Mucosa of stomach (tissue), 1 donor: ENCODE results near the gene C20orf173.

Experiments used
- H3K27me3 ChIP-seq: one replicate; pipeline ENCODE4 v1.7.0; 2013; ENCODE audit warnings: mild to moderate bottlenecking, low read length; ENCODE audit not compliant: control insufficient read depth, insufficient read depth
- H3K36me3 ChIP-seq: one replicate; pipeline ENCODE4 v1.7.0; 2013; ENCODE audit warnings: low read length; ENCODE audit not compliant: control insufficient read depth, insufficient read depth
- H3K4me1 ChIP-seq: one replicate; pipeline ENCODE4 v1.7.0; 2013; ENCODE audit warnings: mild to moderate bottlenecking, low read length; ENCODE audit not compliant: control insufficient read depth, insufficient read depth
- H3K4me3 ChIP-seq: one replicate; pipeline ENCODE4 v1.7.0; 2013; ENCODE audit warnings: low read length
- H3K9ac ChIP-seq: one replicate; pipeline ENCODE4 v1.7.0; 2013; ENCODE audit warnings: mild to moderate bottlenecking, low read length, moderate library complexity
- H3K9me3 ChIP-seq: one replicate; pipeline ENCODE4 v1.7.0; 2013; ENCODE audit warnings: mild to moderate bottlenecking, low read length, moderate library complexity; ENCODE audit not compliant: control insufficient read depth
- donor health status: Pancreatic carcinoma.

C20orf173 gene

GRCh38 chr20:35515949-35516645, 13.4 kb downstream of the C20orf173 start:
- Histone ChIP-seq H3K4me3 (no peak overlapping the region), H3K9me3 (no peaks in the 10 kb centered on the region), H3K9ac (no peak overlapping the region), H3K4me1 (peaks cover 24% of the 10 kb centered on the region), H3K27me3 (no peaks in the 10 kb centered on the region), H3K36me3 (no peaks in the 10 kb centered on the region)

GRCh38 chr20:35515341-35515740, 14.1 kb downstream of the C20orf173 start:
- Histone ChIP-seq H3K27me3 (no peaks in the 10 kb centered on the region), H3K4me1 (peaks cover 24% of the 10 kb centered on the region), H3K9ac (no peak overlapping the region), H3K4me3 (no peak overlapping the region), H3K36me3 (no peaks in the 10 kb centered on the region), H3K9me3 (no peaks in the 10 kb centered on the region)

GRCh38 chr20:35514371-35514932, 15.0 kb downstream of the C20orf173 start:
- Histone ChIP-seq H3K4me3 (no peak overlapping the region), H3K36me3 (no peaks in the 10 kb centered on the region), H3K4me1 (peaks cover 24% of the 10 kb centered on the region), H3K9ac (no peak overlapping the region), H3K9me3 (no peaks in the 10 kb centered on the region), H3K27me3 (no peaks in the 10 kb centered on the region)

- H3K27me3 ChIP-seq: no peaks in the 10 kb centered on the region
- no peak overlapping the region for H3K9ac ChIP-seq
- H3K4me3 ChIP-seq: no peak overlapping the region
- H3K4me1 ChIP-seq: peaks cover 23% of the 10 kb centered on the region
- H3K9me3 ChIP-seq: no peaks in the 10 kb centered on the region
- no peaks in the 10 kb centered on the region for H3K36me3 ChIP-seq
These were observed 17.5 kb downstream of the C20orf173 start for GRCh38 chr20:35511814-35512420.

- Histone ChIP-seq H3K36me3 (no peaks in the 10 kb centered on the region), H3K4me1 (peaks cover 16% of the 10 kb centered on the region), H3K9ac (no peak overlapping the region), H3K4me3 (no peak overlapping the region), H3K27me3 (no peaks in the 10 kb centered on the region), H3K9me3 (no peaks in the 10 kb centered on the region)
These were observed 18.3 kb downstream of the C20orf173 start for GRCh38 chr20:35510951-35511735.

- H3K4me3 ChIP-seq: no peak overlapping the region
- no peak overlapping the region for H3K9ac ChIP-seq
- H3K36me3 ChIP-seq: no peaks in the 10 kb centered on the region
- peaks cover under 1% of the 10 kb centered on the region for H3K4me1 ChIP-seq
- H3K27me3 ChIP-seq: no peaks in the 10 kb centered on the region
- no peaks in the 10 kb centered on the region for H3K9me3 ChIP-seq
These were observed 20.8 kb downstream of the C20orf173 start for GRCh38 chr20:35508493-35509218.

- Histone ChIP-seq H3K9me3 (no peaks in the 10 kb centered on the region), H3K27me3 (no peaks in the 10 kb centered on the region), H3K4me1 (no peaks in the 10 kb centered on the region), H3K36me3 (no peaks in the 10 kb centered on the region), H3K4me3 (no peak overlapping the region), H3K9ac (no peak overlapping the region)
These were observed 22.4 kb downstream of the C20orf173 start for GRCh38 chr20:35506872-35507638.

- H3K9me3 ChIP-seq: no peaks in the 10 kb centered on the region
- H3K4me3 ChIP-seq: no peak overlapping the region
- peaks cover 4% of the 10 kb centered on the region for H3K36me3 ChIP-seq
- H3K9ac ChIP-seq: no peak overlapping the region
- H3K4me1 ChIP-seq: no peaks in the 10 kb centered on the region
- H3K27me3 ChIP-seq: no peaks in the 10 kb centered on the region
These were observed 23.3 kb downstream of the C20orf173 start for GRCh38 chr20:35506179-35506578.

- Histone ChIP-seq H3K4me1 (no peaks in the 10 kb centered on the region), H3K27me3 (no peaks in the 10 kb centered on the region), H3K36me3 (peaks cover 4% of the 10 kb centered on the region), H3K4me3 (no peak overlapping the region), H3K9ac (no peak overlapping the region), H3K9me3 (no peaks in the 10 kb centered on the region)
These were observed 24.7 kb downstream of the C20orf173 start for GRCh38 chr20:35504751-35505150.

- Histone ChIP-seq H3K4me1 (no peaks in the 10 kb centered on the region), H3K9ac (no peak overlapping the region), H3K9me3 (no peaks in the 10 kb centered on the region), H3K4me3 (no peak overlapping the region), H3K27me3 (no peaks in the 10 kb centered on the region), H3K36me3 (peaks cover 4% of the 10 kb centered on the region)
These were observed 25.5 kb downstream of the C20orf173 start for GRCh38 chr20:35503841-35504561.

- Histone ChIP-seq H3K27me3 (no peaks in the 10 kb centered on the region), H3K9ac (no peak overlapping the region), H3K4me3 (no peak overlapping the region), H3K4me1 (no peaks in the 10 kb centered on the region), H3K36me3 (peaks cover 4% of the 10 kb centered on the region), H3K9me3 (no peaks in the 10 kb centered on the region)
These were observed 26.2 kb downstream of the C20orf173 start for GRCh38 chr20:35503281-35503680.
